ENCODE results near the gene RUNX1. TPM values are rescaled to one million over a fixed set of nuclear protein-coding genes. Genes with fewer than 3 reads are reported as not detected.

Gene RUNX1
- total RNA-seq, 1 donor from 2014 or later: 0.47 TPM

DNA sequence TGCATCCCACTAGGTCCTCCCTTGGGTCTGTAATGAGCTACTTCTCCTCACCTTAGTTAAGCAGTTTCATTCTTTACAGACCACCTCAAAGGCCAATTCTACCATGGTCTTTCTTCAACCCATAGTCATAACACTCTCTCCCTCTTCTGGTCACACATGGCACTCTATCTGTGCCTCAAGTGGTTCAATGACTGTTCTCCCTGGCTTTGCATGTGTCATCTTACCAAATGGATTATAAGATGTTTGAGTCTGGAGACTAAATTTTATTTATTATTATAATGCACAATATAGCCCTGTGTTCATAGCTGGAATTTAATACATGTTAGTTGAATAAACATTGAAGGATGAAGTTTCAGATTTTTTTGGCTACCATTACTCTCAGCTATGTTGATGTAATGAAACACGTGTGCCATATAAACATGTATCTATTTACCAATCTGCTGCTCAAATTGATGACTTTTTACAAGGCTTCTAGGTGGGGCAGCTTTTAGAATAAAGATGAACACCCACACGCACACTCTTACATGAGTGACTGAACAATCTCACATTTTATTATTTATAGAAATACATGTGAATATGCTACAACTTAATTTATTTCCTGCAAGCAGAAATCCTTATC, 102.1 kb downstream of the RUNX1 start:
- DNase-seq: no peak
- TF ChIP-seq, protein P1, sequence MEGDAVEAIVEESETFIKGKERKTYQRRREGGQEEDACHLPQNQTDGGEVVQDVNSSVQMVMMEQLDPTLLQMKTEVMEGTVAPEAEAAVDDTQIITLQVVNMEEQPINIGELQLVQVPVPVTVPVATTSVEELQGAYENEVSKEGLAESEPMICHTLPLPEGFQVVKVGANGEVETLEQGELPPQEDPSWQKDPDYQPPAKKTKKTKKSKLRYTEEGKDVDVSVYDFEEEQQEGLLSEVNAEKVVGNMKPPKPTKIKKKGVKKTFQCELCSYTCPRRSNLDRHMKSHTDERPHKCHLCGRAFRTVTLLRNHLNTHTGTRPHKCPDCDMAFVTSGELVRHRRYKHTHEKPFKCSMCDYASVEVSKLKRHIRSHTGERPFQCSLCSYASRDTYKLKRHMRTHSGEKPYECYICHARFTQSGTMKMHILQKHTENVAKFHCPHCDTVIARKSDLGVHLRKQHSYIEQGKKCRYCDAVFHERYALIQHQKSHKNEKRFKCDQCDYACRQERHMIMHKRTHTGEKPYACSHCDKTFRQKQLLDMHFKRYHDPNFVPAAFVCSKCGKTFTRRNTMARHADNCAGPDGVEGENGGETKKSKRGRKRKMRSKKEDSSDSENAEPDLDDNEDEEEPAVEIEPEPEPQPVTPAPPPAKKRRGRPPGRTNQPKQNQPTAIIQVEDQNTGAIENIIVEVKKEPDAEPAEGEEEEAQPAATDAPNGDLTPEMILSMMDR (IDR thresholded peaks at IDR 0.05; ENCODE audit: partially characterized antibody, unreplicated experiment): no peak
- no peaks in the 10 kb centered on the region for H3K36me3 Mint-ChIP-seq (ENCODE audit: unreplicated experiment)
- no peak overlapping the region for H3K4me3 Mint-ChIP-seq (ENCODE audit: unreplicated experiment)
- no peaks in the 10 kb centered on the region for H3K9me3 Mint-ChIP-seq (ENCODE audit: unreplicated experiment)
- no peaks in the 10 kb centered on the region for H3K4me1 Mint-ChIP-seq (ENCODE audit: low read depth, unreplicated experiment)
- no peak overlapping the region for H3K27ac Mint-ChIP-seq (ENCODE audit: unreplicated experiment)
- peaks cover 2% of the 10 kb centered on the region for H3K27me3 Mint-ChIP-seq (ENCODE audit: unreplicated experiment)

DNA sequence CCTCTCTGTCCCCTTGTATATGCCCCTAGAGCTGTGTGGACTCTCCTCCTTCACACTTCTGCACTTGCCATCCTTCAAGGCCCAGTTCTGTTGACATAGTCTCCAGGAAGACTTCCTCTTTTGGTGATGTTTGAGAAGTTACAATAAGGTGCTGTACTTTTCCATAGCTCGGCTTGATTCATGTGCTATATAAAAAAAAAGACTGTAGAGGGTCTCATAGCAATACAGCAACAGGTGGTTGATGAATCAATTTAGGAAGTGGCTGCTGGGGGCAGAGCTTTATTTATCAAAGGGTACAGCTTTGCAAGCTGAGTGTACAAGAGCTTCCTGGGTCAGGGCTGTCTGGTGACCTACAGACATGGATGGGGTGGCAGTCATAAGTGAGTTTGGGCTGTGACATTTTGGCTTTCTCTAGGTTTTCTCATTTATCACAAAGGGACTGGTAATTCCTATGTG, 102.7 kb downstream of the RUNX1 start:
- Mint-ChIP-seq H3K27ac (ENCODE audit: unreplicated experiment) (no peak overlapping the region), H3K36me3 (ENCODE audit: unreplicated experiment) (no peaks in the 10 kb centered on the region), H3K27me3 (ENCODE audit: unreplicated experiment) (peaks cover 2% of the 10 kb centered on the region), H3K4me3 (ENCODE audit: unreplicated experiment) (no peak overlapping the region), H3K9me3 (ENCODE audit: unreplicated experiment) (no peaks in the 10 kb centered on the region), H3K4me1 (ENCODE audit: low read depth, unreplicated experiment) (no peaks in the 10 kb centered on the region)
- TF ChIP-seq, protein P1 (IDR thresholded peaks at IDR 0.05; ENCODE audit: partially characterized antibody, unreplicated experiment): no peak
- DNase-seq: no peak

DNA sequence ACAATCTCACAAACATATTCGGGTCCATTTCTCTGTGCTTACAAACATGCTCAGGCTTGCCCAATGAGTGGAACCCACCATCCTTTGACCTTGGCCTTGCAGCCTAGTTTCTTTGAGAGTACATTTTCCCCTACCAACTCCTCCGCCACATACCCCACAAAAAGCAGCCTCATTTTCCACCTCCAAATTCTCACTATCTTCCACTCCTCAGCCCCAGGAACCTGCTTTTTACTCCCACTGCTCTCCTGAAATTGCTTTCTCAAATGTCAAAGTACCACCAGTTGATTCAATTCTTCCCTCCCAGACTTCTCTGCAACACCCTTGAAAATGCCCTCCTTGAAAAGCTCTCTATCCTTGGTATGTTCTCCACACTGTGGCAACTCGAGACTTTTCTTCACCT, 103.8 kb downstream of the RUNX1 start:
- Mint-ChIP-seq H3K27ac (ENCODE audit: unreplicated experiment) (no peak overlapping the region), H3K4me1 (ENCODE audit: low read depth, unreplicated experiment) (no peaks in the 10 kb centered on the region), H3K36me3 (ENCODE audit: unreplicated experiment) (no peaks in the 10 kb centered on the region), H3K9me3 (ENCODE audit: unreplicated experiment) (peaks cover 1% of the 10 kb centered on the region), H3K27me3 (ENCODE audit: unreplicated experiment) (peaks cover 2% of the 10 kb centered on the region), H3K4me3 (ENCODE audit: unreplicated experiment) (no peak overlapping the region)
- no peak for DNase-seq
- TF ChIP-seq, protein P1 (IDR thresholded peaks at IDR 0.05; ENCODE audit: partially characterized antibody, unreplicated experiment): no peak

DNA sequence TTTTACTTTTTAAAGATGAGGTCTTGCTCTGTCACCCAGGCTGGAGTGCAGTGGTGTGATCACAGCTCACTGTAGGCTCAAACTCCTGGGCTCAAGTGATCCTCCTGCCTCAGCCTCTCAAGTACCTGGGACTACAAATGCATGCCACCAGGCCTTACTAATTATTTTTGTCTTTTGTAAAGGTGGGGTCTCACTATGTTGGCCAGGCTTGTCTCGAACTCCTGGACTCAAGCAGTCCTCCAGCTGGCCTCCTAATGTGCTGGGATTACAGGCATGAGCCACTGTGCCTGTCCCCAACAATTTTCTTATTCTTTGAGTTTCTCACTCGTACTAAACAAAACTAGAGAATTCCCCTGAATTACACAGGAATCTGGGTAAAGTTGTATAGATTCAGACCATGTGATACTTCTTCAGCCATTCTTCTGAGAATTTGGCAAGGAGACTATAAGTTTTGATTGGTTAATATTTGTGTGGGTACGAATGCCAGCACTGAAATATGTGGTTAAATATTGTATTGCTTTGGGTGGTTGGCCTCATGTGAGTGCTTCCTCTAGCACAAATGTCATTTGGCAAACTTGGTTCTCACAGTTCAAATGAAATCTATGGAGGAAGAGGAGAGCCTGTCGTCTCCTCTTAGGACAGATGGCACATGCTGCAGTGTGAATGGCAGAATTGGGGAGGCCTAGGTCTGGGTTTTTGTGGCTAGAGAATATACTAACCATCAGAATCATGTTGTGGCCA, 104.9 kb downstream of the RUNX1 start:
- Mint-ChIP-seq H3K9me3 (ENCODE audit: unreplicated experiment) (peaks cover 1% of the 10 kb centered on the region), H3K36me3 (ENCODE audit: unreplicated experiment) (no peaks in the 10 kb centered on the region), H3K4me1 (ENCODE audit: low read depth, unreplicated experiment) (no peaks in the 10 kb centered on the region), H3K27me3 (ENCODE audit: unreplicated experiment) (peaks cover 2% of the 10 kb centered on the region), H3K27ac (ENCODE audit: unreplicated experiment) (no peak overlapping the region), H3K4me3 (ENCODE audit: unreplicated experiment) (no peak overlapping the region)
- no peak for DNase-seq
- TF ChIP-seq, protein P1 (IDR thresholded peaks at IDR 0.05; ENCODE audit: partially characterized antibody, unreplicated experiment): no peak

DNA sequence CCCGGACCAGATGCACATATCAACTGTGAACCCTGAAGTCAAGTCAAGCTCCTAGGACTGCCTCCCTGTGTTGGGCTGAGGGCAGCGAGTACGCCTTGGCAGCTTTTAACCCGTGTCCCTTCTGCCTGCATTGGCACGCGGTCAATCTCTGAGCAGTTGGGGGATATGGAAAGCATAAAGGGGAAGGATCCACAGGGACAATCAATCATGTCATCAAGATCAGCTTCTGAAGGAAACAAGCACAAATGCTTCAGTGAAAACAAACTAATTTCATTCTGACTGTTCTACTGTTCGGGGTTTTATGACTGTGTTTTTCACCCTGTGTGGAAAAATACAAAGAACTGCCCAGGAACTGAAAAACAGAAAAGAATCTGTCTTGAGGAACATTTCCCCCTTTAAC, 106.2 kb downstream of the RUNX1 start:
- Mint-ChIP-seq H3K9me3 (ENCODE audit: unreplicated experiment) (peaks cover 1% of the 10 kb centered on the region), H3K4me3 (ENCODE audit: unreplicated experiment) (no peak overlapping the region), H3K36me3 (ENCODE audit: unreplicated experiment) (no peaks in the 10 kb centered on the region), H3K4me1 (ENCODE audit: low read depth, unreplicated experiment) (no peaks in the 10 kb centered on the region), H3K27ac (ENCODE audit: unreplicated experiment) (no peak overlapping the region), H3K27me3 (ENCODE audit: unreplicated experiment) (peaks cover 2% of the 10 kb centered on the region)
- DNase-seq: no peak
- TF ChIP-seq, protein P1 (IDR thresholded peaks at IDR 0.05; ENCODE audit: partially characterized antibody, unreplicated experiment): no peak

Measured in glutamatergic neuron (in vitro differentiated cells).